Measurements from ENCODE around the gene BICDL2. TPM values are rescaled to one million over a fixed set of nuclear protein-coding genes. Genes with fewer than 3 reads are reported as not detected.

BICDL2 gene
- total and polyA plus RNA-seq, 2 donors from 2014 or later = 2.9 to 12.1 TPM

- H3K27me3 ChIP-seq (ENCODE audit: control insufficient read depth, insufficient read depth, low read length) = no peaks in the 10 kb centered on the region
- FAIRE-seq (no peak), DNase-seq (no peak)
- no peaks in the 10 kb centered on the region for H3K9me3 ChIP-seq (ENCODE audit: control insufficient read depth in 2 of 3, insufficient read depth in 1 of 3, low read length in 3 of 3)
- no peak overlapping the region for H3K4me3 ChIP-seq (ENCODE audit: low read length in 3 of 3)
- no peaks in the 10 kb centered on the region for H3K4me1 ChIP-seq (ENCODE audit: control insufficient read depth in 2 of 3, insufficient read depth in 2 of 3, low read depth in 1 of 3, low read length in 3 of 3)
- no peaks in the 10 kb centered on the region for H3K36me3 ChIP-seq (ENCODE audit: control insufficient read depth in 2 of 3, insufficient read depth in 3 of 3, low read length in 3 of 3)
- no peak overlapping the region for H3K9ac ChIP-seq (ENCODE audit: low read length in 3 of 3)
- TF ChIP-seq CTCF (IDR thresholded peaks at IDR 0.05; ENCODE audit: borderline replicate concordance, extremely low read depth, insufficient read depth) = no peak
- intact Hi-C loops (cut with DNase I) = no loop called here
- H3K27ac ChIP-seq (ENCODE audit: low read depth in 2 of 2, low read length in 2 of 2) = no peak overlapping the region
These were observed 36.8 kb downstream of the BICDL2 start for GRCh38 chr16:2999929-3000328.

- FAIRE-seq = no peak
- no peak for DNase-seq
- intact Hi-C loops (cut with DNase I) = no loop called here
These were observed 40.4 kb downstream of the BICDL2 start for GRCh38 chr16:2996298-2996697.

GRCh38 chr16:2992383-2993081, 44.2 kb downstream of the BICDL2 start:
- H3K27me3 ChIP-seq (ENCODE audit: control insufficient read depth, insufficient read depth, low read length) = no peaks in the 10 kb centered on the region
- H3K4me3 ChIP-seq (ENCODE audit: low read length in 3 of 3) = no peak overlapping the region
- no peaks in the 10 kb centered on the region for H3K4me1 ChIP-seq (ENCODE audit: control insufficient read depth in 2 of 3, insufficient read depth in 2 of 3, low read depth in 1 of 3, low read length in 3 of 3)
- DNase-seq (no peak), FAIRE-seq (no peak)
- H3K9me3 ChIP-seq (ENCODE audit: control insufficient read depth in 2 of 3, insufficient read depth in 1 of 3, low read length in 3 of 3) = no peaks in the 10 kb centered on the region
- no peak for TF ChIP-seq CTCF (IDR thresholded peaks at IDR 0.05; ENCODE audit: borderline replicate concordance, extremely low read depth, insufficient read depth)
- intact Hi-C loops (cut with DNase I) = no loop called here
- no peak overlapping the region for H3K9ac ChIP-seq (ENCODE audit: low read length in 3 of 3)
- H3K36me3 ChIP-seq (ENCODE audit: control insufficient read depth in 2 of 3, insufficient read depth in 3 of 3, low read length in 3 of 3) = no peaks in the 10 kb centered on the region
- no peak overlapping the region for H3K27ac ChIP-seq (ENCODE audit: low read depth in 2 of 2, low read length in 2 of 2)

More at GRCh38 chr16:2996298-2996697, 40.4 kb downstream of the BICDL2 start:
- Histone ChIP-seq H3K4me3 (ENCODE audit: low read length in 3 of 3) (no peak overlapping the region), H3K27ac (ENCODE audit: low read depth in 2 of 2, low read length in 2 of 2) (no peak overlapping the region), H3K27me3 (ENCODE audit: control insufficient read depth, insufficient read depth, low read length) (no peaks in the 10 kb centered on the region), H3K36me3 (ENCODE audit: control insufficient read depth in 2 of 3, insufficient read depth in 3 of 3, low read length in 3 of 3) (no peaks in the 10 kb centered on the region), H3K9ac (ENCODE audit: low read length in 3 of 3) (no peak overlapping the region), H3K9me3 (ENCODE audit: control insufficient read depth in 2 of 3, insufficient read depth in 1 of 3, low read length in 3 of 3) (no peaks in the 10 kb centered on the region), H3K4me1 (ENCODE audit: control insufficient read depth in 2 of 3, insufficient read depth in 2 of 3, low read depth in 1 of 3, low read length in 3 of 3) (no peaks in the 10 kb centered on the region)
- TF ChIP-seq CTCF (IDR thresholded peaks at IDR 0.05; ENCODE audit: borderline replicate concordance, extremely low read depth, insufficient read depth) = no peak

Data from kidney (tissue), 14 donors.